ENCODE data around the gene TTLL5.
"Not testable (repeated sequence)": the region's sequence is repeated elsewhere in the genome, so short reads cannot be mapped to it uniquely, and the experiment has no call there.

The TTLL5 gene

DNA sequence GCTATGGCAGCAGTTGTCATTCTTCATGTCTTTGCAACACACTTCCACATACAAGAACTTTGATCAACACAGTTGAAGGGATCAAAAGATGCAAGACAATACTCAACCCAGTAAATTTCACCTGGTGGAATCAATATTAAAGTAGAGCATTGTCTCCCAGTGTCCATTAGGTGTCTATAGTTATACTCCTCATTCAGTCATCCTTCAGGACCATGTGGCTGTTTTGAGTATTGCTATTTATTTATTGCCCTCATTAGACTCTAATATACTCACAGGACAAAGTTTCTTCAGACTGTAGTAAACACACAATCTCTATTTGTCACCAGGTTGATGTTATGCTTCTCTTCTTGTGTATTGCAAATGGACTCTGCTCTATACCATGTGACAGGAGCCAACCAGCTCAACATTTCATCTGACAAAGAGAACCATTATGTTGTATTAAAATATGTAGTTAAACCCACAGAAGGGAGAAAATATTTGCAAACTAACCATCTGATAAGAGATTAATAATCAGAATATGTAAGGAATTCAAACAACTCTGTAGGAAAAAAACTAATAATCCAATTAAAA, 174.2 kb downstream of the TTLL5 start:
- no peak for DNase-seq (ENCODE audit: low read depth)

DNA sequence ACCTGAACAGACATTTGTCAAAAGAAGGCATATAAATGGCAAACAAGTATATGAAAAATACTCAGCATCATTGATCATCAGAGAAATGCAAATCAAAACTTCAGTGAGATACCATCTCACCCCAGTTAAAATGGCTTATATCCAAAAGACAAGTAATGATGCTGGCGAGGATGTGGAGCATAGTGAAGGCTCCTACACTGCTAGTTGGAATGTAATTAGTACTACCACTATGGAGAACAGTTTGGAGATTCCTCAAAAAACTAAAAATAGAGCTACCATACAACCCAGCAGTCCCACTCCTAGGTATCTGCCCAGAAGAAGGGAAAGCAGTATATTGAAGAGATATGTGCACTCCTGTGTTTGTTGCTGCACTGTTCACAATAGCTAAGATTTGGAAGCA, 174.7 kb downstream of the TTLL5 start:
- no peak for DNase-seq (ENCODE audit: low read depth)

DNA sequence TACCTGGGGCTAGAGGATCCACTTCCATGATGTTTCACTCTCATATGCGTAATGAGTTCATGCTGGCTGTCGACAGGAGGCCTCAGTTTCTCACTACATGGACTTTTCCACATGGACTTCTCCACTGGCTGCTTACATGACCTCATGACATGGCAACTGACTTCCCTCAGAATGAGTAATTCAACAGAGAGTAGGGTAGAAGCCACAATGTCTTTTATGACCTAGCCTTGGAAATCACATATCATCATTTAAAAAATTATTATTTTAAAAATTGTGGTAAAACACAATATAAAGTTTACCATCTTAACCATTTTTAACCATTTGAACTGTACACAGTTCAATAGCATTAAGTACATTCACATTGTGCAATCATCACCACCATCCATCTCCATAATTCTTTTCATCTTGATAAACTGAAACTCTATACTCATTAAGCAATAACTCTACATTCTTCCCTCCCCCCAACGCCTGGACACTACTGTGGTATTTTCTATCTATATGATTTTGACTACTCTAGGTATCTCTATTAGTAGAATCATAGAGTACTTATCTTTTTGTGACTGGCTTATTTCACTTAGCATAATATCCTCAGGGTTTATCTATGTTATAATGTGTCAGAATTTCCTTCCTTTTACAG, 176.2 kb downstream of the TTLL5 start:
- DNase-seq (ENCODE audit: low read depth), result no peak

DNA sequence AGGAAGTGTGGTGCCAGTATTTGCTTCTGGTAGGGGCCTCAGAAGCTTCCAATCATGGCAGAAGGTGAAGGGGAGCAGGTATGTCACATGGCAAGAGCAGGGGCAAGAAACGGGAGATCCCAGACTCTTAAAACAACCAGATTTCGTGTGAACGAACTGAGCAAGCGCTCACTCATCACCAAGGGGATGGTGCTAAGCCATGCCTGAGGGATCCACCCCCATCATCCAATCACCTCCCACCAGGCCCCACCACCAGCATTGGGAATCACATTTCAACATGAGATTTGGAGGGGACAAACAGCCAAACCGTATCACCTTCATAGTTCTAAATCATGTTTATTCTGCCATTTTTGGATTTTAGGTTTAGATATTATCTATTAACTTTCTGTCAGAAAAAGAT, 179.9 kb downstream of the TTLL5 start:
- no peak for DNase-seq (ENCODE audit: low read depth)

DNA sequence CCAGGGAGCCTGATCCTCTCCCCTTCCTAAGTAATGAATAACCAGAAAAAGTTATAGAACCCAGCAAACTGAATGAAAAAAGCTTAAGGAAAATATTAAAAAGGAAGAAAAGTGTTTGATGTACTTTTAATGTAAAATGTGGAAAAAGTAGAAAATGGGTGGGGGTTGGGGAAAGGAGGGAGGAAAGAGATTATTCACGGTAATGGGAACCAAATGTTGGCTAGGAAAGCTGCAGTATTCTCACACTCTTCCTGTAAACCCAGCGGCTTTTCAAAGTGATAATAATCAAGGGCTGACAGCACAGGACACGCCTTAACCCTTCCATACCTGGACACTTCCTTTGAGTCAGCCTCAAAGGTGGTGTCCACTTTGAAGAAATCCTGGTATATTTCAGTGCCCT, 181.5 kb downstream of the TTLL5 start:
- no peak for DNase-seq (ENCODE audit: low read depth)

DNA sequence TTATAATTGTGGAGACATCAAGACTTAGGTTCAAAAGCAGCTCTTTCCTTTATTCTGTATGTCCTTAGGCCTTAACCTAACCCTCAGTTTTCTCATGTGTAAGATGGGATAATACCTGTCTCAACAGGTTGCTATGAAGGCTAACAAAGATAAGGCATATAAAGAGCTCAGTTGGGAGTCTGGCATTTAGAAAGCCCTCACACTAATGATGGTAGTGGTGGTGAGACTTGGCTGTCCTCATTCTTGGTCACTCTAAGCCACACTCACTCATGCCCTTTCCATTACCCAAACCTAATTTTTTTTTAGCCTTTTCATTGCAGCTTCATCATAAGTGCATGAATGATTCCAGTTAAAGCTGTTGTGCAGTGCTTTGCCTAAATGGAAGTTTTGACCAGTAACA, 183.4 kb downstream of the TTLL5 start:
- no peak for DNase-seq (ENCODE audit: low read depth)

DNA sequence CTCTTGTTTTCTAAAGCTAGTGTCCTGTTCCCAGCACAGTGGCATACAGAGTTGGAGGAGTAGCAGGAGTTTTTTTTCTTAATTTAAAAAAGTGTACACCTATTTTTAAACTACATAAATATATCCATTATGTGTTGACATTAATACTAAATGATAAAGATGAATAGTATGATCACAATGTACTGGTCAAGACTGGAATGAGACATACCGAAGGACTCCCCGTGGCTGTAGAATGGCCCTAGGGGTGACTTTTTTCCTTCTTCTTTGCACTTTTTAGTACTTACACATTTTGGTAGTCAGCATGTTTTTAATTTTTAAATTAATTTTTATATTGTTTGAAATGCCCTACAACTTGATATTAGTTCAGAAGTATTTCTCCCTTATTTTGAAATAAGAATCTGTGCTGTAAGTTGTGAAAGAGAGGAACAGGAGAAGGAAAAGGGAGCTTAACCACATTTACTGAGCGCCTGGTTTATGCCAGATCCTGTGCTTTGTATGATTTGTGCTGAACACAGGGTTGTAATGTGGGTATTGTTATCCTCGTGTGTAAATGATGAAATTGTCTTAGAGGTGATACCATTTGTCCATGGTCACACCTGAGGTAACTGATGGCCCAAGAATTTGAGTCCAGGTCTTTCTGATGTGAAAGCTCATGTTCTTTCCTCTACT, 184.2 kb downstream of the TTLL5 start:
- DNase-seq (ENCODE audit: low read depth), result no peak

DNA sequence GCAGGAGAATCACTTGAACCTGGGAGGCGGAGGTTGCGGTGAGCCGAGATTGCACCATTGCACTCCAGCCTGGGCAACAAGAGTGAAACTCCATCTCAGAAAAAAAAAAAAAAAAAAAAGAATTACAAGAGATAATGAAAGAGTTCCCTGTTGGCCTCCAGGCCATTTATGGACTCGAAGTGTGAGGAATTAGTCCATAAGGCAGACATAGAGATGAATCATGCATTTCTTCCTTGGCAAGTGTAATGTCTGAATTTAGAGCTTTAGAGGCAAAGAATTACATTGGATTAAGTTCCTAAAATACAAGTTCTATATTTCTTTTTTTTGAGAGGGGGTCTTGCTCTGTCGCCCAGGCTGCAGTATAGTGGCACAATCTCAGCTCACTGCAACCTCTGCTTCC, 185.6 kb downstream of the TTLL5 start:
- not testable (repeated sequence) for DNase-seq (ENCODE audit: low read depth)

DNA sequence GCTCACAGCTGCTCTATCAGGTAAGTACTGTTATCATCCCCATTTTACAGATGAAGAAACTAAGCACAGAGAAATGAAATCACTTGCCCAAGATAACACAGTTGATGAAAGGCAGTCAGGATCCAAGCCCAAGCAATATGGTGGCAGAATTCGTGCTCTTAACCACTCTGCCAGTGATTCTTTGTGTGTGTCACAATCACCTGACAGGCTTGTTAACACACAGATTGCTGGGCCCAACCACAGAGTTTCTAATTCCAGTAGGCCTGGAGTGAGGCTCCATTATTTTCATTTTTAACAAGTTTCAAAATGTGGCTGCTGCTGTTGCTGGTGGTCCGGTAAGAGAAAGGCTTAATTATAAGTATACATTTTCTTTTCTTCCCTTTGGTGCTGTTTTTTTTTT, 186.5 kb downstream of the TTLL5 start:
- no peak for DNase-seq (ENCODE audit: low read depth)

DNA sequence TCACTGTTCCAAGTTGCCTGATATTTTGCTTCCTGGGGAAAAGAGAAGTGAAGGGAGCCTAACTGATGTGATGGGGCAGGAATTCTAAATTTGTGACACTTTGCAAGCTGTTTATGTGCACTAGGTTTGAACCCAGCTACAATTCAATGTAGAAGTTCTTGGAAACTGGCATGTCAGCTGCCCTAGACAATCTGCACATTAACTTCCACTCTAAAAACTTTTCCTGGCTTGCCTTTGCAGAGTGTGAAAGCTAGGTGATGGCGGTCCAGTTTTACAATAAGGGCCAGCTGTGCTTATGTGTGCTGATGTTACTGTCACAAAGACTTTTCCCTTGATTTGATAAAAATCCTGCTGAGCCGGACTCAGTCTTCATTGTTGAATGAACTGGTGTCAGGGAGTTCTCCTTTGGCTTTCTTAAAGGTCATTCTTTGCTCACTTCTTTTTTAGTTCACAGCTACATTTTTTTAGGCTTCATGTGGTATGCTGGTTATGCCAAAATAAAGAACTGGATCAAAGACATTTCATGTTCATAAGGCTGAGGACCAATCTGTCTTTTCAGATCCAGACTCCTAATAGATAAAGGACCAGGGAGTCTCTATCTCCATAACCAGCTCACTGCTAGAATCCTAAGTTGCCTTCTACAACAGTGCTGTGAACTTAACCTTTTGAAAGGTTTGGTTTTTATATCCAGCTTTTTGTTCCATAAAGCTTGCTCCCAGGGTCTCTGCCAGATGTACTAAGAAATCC, 187.3 kb downstream of the TTLL5 start:
- no peak for DNase-seq (ENCODE audit: low read depth)

DNA sequence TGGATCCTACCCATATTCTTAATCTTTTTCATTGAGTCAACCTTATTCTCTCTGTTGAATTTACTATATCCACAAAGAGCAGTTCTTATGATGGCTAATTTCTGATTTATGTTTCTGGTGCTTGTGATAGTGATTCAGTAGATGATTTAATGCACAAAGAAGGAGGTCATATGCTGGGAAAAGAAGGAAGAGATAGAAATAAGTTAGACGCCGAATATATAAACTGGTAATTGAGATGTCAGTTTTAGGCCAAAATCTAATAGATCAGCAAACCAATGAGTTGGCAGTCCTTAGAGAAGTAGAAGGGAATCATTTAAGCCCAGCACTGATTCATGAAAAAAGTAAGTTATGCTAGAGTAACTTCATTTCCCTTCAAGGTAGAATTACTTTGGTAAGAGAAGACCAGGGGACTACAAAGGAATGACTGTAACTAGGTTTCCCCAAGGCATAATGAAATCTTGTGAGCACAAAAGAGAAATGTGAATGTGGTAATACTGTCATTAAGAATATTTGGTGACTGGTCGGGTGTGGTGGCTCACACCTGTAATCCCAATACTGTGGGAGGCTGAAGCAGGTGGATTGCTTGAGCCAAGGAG, 188.4 kb downstream of the TTLL5 start:
- DNase-seq (ENCODE audit: low read depth), result no peak

DNA sequence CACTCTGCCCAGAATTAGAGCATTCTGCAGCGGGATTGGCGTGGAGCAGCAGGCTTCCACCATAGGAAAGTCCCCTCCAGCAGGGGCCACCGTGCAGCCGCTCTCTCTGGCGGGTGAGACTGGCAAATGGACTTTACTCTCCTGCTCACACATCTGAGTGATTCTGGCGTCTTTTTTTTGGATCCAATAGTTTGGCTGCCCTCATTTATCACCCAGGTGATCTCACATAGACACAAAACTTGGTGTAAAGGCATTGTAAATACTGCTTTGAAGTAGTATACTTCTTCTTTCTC, 190.5 kb downstream of the TTLL5 start:
- no peak for DNase-seq (ENCODE audit: low read depth)

DNA sequence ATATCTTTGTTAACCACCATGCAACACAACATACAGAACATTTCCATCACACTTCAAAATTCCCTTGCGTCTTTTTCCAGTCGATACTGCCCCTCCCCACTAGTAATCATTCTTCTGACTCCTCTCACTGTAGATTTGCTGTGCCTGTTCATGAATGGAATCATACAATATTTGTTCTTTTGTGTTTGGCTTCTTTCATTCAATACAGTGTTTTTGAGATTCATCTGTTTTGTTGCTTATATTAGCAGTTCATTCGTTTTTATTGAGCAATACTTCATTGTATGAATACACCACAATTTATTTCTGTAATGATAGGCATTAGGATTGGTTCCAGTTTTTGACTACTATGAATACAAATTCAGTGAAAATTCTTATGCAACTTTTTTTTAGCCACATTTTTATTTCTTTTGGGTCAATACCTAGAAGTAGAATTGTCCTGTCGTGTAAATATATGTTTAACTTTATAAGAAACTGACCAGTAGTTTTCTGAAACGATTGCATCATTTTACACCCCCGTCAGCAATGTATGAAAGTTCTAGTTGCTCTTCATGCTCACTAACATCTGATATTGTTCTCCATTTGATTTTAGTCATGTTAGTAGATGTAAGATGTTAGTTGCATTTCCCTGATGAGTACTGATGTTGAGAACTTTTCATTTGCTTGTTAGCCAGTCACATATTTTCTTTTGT, 193.2 kb downstream of the TTLL5 start:
- DNase-seq (ENCODE audit: low read depth), result no peak

DNA sequence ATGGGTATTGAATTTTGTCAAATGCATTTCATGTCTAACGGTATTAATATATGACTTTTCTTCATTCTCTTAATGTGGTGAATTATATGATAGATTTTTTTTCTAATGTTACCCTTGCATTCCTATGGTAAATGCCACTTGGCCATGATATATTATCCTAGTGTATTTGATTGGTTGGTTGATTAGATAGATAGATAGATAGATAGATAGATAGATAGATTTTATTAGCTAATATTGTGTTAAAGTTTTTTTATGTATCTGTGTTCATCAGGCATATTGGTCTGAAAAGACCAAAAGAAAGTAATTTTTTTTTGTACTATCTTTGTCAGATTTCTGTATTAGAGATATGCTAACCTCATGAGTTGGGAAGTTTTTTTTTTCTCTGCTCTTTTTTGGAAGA, 196.2 kb downstream of the TTLL5 start:
- no peak for DNase-seq (ENCODE audit: low read depth)

DNA sequence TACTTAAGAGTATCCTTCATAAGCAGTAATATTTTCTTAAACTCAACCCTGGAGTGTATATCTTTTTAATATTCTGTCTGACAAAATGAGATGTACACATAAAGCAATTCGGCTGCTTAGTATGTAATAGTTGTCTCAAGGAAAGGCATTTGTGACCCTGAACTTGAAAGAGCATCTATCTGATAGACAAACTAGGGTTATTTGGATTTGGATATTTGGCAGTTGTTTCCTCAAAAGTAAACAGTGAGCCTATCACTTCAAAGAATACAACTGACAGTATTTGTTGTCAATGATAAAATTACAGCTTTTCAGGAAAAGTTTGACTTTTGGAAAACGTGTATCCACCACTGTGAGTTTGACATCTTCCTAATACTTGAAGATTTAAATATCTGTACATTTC, 197.3 kb downstream of the TTLL5 start:
- no peak for DNase-seq (ENCODE audit: low read depth)

DNA sequence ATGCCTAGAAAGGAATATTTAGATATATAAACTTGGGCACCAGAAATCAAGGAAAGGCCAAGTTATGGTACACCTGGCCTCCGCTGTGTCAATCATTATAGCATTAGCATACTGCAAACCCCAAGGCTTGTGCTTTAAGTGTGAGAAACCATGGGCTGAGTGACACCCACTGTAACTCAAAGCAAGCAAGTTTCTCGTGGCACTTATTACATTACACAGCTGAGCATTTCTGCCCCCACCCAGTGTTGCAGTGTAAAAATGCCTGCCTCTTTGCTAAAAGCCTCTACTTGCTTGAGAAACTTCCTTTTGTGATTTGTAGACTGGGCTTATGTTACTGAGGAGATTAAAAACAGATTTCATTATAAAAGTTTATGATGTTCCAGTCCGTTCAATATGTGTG, 198.7 kb downstream of the TTLL5 start:
- no peak for DNase-seq (ENCODE audit: low read depth)

DNA sequence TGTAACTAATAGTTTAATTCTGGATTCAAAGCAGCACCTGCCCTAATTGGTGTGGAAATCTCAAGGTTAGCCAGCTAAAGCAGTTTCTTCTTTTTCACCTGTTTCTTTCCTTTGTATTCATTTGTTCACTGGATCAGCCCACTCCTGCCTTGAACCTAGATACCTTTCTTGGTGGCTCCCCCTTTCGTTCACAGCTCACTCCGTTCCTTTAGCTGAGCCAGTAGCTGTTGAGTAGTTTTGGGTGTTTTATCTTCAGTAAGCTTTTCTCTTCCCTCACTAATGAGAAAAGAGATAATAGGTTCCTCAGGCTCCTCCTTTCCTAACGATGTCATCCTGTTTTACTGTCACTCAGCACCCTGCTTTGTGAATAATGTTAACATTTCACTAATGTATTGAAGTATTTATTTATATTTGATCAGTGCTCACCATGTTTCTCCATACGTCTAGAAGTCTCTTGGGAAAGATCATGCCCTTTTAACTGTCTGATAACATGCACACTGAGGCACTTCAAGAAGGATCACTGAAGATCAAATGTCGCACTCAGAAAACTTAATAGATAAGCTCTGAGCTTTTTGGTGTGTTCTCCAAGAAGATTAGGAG, 199.6 kb downstream of the TTLL5 start:
- DNase-seq (ENCODE audit: low read depth), result no peak

DNA sequence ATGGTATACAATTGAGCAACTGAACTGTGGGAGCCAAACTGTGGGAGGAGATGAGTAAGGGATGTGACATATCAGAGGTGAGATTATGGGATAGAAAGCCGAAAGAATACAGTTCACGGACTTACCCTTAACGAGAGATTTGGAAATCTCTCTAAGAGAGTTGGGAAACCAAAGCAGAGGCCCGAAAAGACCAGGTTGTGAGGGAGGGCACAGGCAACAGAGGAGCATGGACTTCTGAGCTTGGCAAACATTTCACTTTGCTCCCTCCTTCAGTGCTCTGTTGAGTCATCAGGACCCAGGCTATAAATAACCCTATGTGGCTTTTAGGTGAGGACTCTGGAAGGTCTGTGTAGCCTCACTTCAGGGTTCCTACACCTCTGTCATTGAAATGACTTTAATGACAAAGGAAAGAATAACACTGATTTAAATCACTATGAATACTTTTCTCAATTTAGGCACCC, 200.1 kb downstream of the TTLL5 start:
- no peak for DNase-seq (ENCODE audit: low read depth)

DNA sequence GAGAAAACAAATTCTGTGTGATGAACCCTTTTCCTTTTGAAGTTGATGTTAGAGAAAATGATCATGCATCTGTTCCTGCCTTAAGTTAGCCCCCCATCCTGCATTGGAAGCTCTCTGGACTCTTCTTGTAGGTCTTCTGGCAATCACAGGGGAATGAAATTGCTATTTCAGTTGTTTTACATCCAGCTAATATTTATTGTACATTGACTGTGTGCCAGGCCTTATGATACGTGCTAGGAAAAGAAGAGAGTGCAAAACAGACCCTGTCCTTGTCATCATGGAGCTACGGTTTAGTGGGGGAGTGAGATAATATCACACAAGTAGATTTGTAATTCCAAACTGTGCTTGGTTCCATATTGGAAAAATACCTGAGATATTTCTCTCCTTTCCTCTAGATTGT, 202.2 kb downstream of the TTLL5 start:
- no peak for DNase-seq (ENCODE audit: low read depth)

DNA sequence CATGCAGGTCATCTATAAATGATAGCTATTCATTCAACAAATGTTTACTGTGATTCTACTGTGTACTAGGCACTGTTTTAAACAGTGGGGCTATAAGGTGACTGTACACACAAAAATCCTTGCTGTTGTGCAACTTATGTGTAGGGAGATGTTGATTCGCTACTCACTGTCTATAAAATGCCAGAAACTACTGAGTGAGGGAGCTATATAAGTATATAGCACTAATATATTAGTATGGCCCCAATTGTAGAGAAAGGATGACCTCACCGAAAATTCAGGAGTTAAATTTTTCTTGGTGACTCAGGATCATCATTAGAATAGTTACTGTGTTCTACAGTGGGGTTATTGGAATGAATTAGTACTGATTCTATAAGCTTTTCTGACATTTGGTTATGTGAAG, 203.3 kb downstream of the TTLL5 start:
- no peak for DNase-seq (ENCODE audit: low read depth)

DNA sequence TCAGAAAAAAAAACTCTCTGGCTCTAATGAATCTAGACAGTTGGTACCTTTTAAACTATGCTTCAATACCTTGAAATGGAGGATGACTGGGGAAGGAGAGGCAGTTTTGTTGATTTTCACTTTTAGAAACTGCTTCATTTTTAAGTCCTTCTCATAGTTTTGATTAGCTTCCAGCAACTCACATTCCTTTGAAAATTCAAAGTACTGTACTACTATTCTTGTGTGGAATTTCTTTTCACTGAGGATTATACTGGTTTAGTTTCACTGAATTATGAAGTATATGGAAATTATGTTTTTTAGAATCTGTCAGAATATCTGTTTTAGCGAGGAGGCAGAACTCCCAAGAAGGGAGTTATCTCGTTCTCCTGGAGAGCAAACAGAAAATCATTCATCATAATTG, 204.5 kb downstream of the TTLL5 start:
- DNase-seq (ENCODE audit: low read depth), result no peak

DNA sequence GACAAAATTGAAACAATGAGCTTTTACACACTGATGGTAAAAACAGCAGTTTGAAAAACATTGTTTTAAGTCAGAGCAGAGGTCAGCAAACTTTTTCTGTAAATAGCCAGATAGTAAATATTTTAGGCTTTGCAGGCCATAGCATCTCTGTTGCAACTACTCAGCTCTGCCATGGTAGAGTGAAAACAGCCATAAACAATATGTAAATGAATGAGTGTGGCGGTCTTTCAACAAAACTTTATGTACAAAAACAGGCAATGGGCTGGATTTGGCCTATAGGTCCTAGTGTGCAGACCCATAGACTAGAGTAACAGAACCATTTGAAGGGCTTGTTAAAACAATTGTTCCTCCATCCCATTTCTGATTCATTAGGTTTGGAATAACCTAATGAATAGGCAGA, 205.9 kb downstream of the TTLL5 start:
- DNase-seq (ENCODE audit: low read depth), result no peak

All from stimulated activated CD8-positive, alpha-beta memory T cell treated with anti-CD3 and anti-CD28 coated beads, Interleukin-15, amount 100 ng/mL, for 1 hour (primary cell).